IPS-18c (cell line): ENCODE measurements around the gene NTM.
"Not testable (repeated sequence)": the region's sequence is repeated elsewhere in the genome, so short reads cannot be mapped to it uniquely, and the experiment has no call there.

Experiments used
- H3K4me3 ChIP-seq: 2 replicates; pipeline ENCODE4 v1.7.0; 2013; ENCODE audit warnings: low read depth, mild to moderate bottlenecking, low read length, moderate library complexity; ENCODE audit not compliant: insufficient read depth
- H3K9me3 ChIP-seq: one replicate; pipeline ENCODE4 v1.6.1; 2013; ENCODE audit warnings: mild to moderate bottlenecking, low read length, moderate library complexity; ENCODE audit not compliant: control insufficient read depth, insufficient read depth

NTM gene

DNA sequence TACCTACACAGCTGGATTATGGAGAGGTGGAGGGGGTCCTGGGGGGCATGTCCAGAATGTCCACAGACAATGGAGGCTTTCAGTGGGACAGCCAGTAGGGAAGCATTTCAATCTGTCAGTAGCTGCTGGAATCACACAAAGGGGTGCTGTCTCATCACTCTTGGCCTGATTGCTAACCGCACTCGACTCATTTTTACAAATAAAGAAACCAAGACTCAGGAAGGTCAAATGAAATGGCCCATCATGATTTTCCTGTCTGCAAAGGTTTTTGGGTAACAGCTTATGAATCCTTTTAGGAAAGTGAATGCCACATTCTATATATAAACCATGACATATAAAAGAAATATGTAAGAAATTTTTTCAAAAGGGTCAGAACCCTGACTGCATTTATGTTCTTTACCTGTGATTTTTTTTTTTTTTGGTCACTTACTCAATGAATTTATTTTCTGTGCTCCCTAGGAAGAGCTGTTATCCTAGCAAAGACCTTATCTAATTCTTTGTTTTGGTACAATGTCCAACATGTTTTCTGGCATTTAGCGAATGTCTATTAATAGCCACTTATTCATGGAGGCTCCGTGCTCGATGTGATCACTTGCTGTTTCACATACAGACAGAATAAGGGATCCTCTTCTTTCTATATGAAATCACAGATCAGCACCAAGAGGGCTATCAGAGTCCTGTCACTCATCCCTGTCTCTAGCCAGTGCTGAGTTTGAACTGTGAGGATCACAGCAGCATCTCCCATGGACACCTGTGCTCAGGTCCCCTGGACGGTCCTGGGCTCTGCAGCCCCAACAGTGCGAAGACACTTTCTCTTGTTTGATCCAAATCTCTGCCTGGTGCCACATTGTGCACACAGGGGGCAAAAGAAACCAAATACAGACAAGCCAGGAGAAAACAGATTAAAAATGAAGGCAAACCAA, 979.7 kb downstream of the NTM start:
- H3K4me3 ChIP-seq = no peak overlapping the region

DNA sequence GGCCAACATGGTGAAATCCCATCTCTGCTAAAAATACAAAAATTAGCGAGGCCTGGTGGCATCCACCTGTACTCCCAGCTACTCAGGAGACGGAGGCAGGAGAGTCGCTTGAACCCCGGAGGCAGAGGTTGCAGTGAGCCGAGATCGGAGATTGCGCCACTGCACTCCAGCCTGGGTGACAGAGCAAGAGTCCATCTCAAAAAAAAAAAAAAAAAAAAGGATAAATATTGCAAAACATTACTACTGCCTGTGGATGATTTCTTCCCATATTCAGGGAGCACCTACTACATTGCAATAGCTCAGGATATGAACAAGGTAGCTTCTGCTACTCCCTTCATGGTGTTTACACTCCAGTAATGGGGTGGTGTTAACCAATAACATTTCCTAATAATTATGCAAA, 980.6 kb downstream of the NTM start:
- Histone ChIP-seq H3K4me3 (no peak overlapping the region), H3K9me3 (no peaks in the 10 kb centered on the region)

More for the DNA sequence above, 979.7 kb downstream of the NTM start:
- H3K9me3 ChIP-seq = no peaks in the 10 kb centered on the region

DNA sequence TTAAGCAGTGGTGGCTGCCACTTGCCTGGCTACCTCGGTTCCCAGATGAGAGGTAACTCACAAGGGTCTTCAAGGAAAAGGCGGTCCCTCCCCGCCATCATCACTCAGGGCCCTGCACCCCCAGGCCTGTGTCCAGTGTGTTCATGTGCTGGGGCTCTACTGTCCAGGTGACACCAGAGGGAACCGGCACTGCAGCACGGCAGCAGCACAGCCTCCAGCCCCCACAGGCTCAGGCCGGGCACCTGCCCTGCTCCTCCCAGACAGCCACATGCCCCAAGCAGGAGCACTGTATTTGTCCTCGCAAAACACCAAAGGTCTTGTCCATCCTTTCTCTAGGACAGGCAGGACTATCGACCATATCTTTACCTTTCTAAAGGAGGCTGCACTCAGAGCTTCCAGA, 982.1 kb downstream of the NTM start:
- H3K9me3 ChIP-seq = no peaks in the 10 kb centered on the region
- no peak overlapping the region for H3K4me3 ChIP-seq

DNA sequence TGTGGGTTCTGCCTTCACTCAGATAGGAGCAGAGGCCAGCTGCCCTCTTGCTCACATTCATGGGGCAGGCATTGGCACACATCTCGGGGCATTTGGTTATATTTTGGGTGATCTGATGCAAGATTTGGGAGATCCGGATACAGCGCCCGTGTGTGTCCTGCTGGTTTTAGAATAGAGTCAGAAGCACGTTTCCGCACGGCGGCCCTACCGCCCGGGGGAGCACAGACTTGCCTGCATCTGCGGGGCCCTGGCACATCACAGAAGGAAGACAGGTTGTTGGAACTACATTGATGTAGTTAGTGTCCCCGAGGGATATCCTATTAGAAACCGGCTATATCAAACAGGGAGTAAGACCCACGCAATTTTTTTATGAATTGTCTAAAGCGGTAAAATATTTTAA, 982.8 kb downstream of the NTM start:
- Histone ChIP-seq H3K4me3 (no peak overlapping the region), H3K9me3 (no peaks in the 10 kb centered on the region)

DNA sequence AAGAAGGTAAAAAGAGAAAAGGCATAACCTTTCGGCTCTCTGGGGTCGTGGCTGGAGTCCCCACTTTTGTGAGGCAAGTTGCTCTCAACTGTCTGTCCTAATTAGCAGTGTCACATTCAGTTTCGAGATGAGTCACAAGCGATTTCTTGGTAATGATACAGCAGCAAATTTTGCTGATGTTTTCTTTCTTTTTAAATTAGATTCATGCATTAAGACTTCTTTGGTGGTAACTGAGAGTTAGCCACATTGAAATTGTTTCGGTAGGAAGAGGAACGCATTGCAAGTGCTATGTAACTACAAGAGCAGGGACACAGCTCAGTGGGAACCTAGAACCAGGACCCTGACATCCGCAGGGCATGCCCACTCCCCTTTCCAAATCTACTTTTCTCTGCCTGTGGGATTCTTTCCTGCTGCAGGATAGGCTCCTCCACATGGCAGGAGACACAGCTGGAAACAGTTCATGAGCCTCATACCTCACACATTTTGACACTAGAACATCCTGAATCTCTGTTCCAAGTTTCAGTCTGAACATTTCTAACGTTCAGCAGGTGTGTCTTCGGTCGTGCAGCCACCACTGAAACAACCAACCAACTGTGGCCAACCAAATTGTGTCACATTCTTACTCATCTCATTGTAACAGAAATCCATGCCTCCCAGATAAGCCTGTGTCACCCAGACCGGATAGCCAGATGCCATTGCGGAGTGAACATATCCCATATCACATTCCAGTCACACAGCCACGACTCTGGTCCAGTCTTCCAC, 987.6 kb downstream of the NTM start:
- no peak overlapping the region for H3K4me3 ChIP-seq

GRCh38 chr11:132358573-132358953, 988.1 kb downstream of the NTM start:
- Histone ChIP-seq H3K4me3 (no peak overlapping the region), H3K9me3 (peaks cover 2% of the 10 kb centered on the region)

More for the DNA sequence above, 987.6 kb downstream of the NTM start:
- peaks cover 2% of the 10 kb centered on the region for H3K9me3 ChIP-seq

GRCh38 chr11:132361011-132361550, 990.7 kb downstream of the NTM start:
- peaks cover 2% of the 10 kb centered on the region for H3K9me3 ChIP-seq
- H3K4me3 ChIP-seq = no peak overlapping the region

- no peak overlapping the region for H3K4me3 ChIP-seq
Measured at GRCh38 chr11:132365650-132366049, 995.2 kb downstream of the NTM start.

DNA sequence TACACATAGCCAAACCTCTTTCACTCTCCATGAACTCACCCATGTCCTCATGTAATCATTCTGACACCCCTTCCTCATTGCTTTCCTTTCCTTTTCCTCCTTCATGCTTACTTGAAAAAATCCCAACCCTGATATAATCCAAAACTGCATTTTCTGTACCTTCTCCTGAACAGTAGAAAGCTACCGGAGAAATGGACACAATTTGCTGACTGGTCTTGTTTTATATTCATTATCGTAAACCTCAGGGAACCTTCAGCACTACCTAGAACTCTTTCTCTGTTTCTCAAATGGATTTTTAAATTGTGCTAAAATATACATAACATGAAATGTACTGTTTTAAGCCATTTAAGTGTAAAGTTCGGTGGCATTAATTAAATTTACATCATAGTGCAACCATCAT, 996.9 kb downstream of the NTM start:
- H3K4me3 ChIP-seq = no peak overlapping the region
- H3K9me3 ChIP-seq = no peaks in the 10 kb centered on the region

More at GRCh38 chr11:132365650-132366049, 995.2 kb downstream of the NTM start:
- H3K9me3 ChIP-seq = peaks cover 2% of the 10 kb centered on the region

GRCh38 chr11:132370114-132370513, 999.7 kb downstream of the NTM start:
- H3K4me3 ChIP-seq, H3K9me3 ChIP-seq: not testable (repeated sequence)

DNA sequence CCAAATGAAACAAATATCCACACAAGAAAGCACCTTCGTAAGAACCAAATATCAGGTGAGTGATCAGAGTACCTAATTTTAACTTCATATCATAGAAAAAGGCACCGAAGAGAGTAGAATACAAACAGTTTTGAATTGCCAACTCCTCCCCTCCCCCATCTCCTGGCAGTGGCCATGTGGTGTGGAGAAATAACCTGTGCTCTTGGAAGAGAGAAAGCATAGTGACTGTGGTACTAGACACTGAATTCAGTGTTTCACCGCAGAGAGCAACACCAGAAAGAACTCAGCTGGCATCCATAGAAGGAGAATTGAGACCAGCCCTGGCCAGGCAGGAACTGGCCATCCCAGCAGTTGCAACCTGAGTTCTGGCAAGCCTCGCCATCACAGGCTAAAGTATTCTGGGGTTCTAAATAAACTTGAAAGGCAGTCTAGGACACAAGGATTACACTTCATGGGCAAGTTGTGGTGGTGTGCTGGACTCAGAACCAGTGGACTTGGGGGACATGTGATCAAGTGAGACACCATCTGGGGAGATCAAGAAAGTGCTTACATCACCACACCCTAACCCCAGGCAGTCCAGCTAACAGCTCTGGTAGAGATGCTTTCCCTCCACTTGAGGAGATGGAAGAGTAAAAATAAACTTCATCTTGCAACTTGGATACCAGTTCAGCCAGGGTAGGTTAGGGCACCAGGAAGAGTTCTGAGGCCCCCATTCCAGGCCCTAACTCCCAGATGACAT, 1003.2 kb downstream of the NTM start:
- Histone ChIP-seq H3K4me3 (no peak overlapping the region), H3K9me3 (peaks cover 2% of the 10 kb centered on the region)

DNA sequence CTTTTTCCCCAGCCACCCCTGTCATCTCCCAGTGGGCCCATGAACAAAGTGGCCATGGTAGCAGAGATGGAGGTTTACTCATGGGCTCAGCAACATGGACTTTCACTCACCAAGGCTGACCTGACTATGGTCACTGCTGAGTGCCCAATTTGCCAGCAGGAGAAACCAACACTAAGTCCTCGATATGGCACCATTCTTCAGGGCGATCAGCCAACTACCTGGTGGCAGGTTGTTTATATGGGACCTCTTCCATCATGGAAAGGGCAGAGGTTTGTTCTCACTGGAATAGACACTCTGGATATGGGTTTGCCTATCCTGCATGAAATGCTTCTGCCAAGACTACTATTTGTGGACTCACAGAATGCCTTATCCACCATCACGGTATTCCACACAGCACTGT, 1009.1 kb downstream of the NTM start:
- Histone ChIP-seq H3K4me3 (no peak overlapping the region), H3K9me3 (peaks cover 5% of the 10 kb centered on the region)
